ENCODE measurements around the gene CELF4.

The CELF4 gene

DNA sequence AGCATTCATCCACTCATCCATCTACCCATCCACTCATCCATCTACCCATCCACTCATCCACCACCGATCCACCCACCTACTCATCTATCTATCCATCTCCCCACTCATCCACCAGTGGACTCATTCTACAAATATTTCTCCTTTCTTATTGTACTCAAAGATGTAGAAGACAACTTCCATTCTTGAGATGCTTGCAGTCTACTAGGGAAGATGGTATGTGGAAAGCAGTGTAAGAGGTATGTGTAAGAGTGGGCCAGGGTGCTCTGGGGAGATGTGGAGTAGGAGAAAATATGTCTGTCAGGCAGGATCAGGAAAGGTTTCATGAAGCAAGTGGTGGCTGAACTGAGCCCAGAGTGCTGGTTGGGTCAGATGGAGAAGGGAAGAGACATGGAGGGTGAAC, 150.8 kb downstream of the CELF4 start:
- H2AFZ ChIP-seq (ENCODE audit: low read depth, low read length, severe bottlenecking), result no peak overlapping the region
- H3K79me2 ChIP-seq (ENCODE audit: insufficient read depth, low read length), result no peaks in the 10 kb centered on the region
- no peaks in the 10 kb centered on the region; the same call in 1 of the 2 replicates for H3K27me3 ChIP-seq (ENCODE audit: low read length)
- no peaks in the 10 kb centered on the region for H3K9me2 ChIP-seq (replicated peaks; ENCODE audit: insufficient read depth, low read length)
- H3K9me3 ChIP-seq (ENCODE audit: insufficient read depth, low read length), result no peaks in the 10 kb centered on the region
- no peak overlapping the region for H3K27ac ChIP-seq (ENCODE audit: low read depth, low read length)
- TF ChIP-seq EZH2phosphoT487 (conservative IDR thresholded peaks at IDR 0.05; ENCODE audit: low read length), result no peak
- TF ChIP-seq, protein P1, sequence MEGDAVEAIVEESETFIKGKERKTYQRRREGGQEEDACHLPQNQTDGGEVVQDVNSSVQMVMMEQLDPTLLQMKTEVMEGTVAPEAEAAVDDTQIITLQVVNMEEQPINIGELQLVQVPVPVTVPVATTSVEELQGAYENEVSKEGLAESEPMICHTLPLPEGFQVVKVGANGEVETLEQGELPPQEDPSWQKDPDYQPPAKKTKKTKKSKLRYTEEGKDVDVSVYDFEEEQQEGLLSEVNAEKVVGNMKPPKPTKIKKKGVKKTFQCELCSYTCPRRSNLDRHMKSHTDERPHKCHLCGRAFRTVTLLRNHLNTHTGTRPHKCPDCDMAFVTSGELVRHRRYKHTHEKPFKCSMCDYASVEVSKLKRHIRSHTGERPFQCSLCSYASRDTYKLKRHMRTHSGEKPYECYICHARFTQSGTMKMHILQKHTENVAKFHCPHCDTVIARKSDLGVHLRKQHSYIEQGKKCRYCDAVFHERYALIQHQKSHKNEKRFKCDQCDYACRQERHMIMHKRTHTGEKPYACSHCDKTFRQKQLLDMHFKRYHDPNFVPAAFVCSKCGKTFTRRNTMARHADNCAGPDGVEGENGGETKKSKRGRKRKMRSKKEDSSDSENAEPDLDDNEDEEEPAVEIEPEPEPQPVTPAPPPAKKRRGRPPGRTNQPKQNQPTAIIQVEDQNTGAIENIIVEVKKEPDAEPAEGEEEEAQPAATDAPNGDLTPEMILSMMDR (IDR thresholded peaks at IDR 0.05; ENCODE audit: insufficient read depth, low read length, poor library complexity, severe bottlenecking), result no peak
- no peaks in the 10 kb centered on the region for H3F3A ChIP-seq (ENCODE audit: insufficient read depth)
- no peak overlapping the region for H3K4me2 ChIP-seq (ENCODE audit: low read depth, low read length, poor library complexity, severe bottlenecking)
- H4K20me1 ChIP-seq (ENCODE audit: low read depth, low read length), result no peaks in the 10 kb centered on the region
- H3K4me3 ChIP-seq (ENCODE audit: insufficient read depth, low read length, poor library complexity, severe bottlenecking), result no peak overlapping the region
- no peak overlapping the region for H3K9ac ChIP-seq (ENCODE audit: low read length)
- no peaks in the 10 kb centered on the region for H3K36me3 ChIP-seq (ENCODE audit: low read length)

DNA sequence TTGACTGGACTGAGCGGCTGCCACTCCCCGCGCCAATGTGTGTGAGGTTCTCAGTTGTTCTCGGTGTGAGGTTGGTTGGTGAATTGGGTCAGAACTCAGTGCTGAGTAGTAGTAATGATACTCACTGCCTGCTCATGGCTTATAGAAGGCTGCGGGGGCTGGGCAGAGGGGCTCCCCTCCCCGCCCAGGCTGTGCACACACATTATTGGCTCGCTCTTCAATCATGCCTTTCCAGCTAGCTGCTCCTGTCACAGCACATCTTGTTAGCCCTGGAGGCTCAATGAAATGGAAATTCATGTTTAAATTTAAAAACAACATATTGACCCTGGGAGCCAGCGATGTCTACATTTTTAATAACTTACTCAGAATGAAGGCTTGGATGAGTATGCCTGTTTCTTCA, 152.8 kb downstream of the CELF4 start:
- Histone ChIP-seq H3F3A (ENCODE audit: insufficient read depth) (no peaks in the 10 kb centered on the region), H3K27ac (ENCODE audit: low read depth, low read length) (no peak overlapping the region), H3K9me3 (ENCODE audit: insufficient read depth, low read length) (no peaks in the 10 kb centered on the region), H3K27me3 (ENCODE audit: low read length) (no peaks in the 10 kb centered on the region), H3K9ac (ENCODE audit: low read length) (no peak overlapping the region), H2AFZ (ENCODE audit: low read depth, low read length, severe bottlenecking) (no peak overlapping the region), H3K79me2 (ENCODE audit: insufficient read depth, low read length) (no peaks in the 10 kb centered on the region), H4K20me1 (ENCODE audit: low read depth, low read length) (no peaks in the 10 kb centered on the region), H3K4me3 (ENCODE audit: insufficient read depth, low read length, poor library complexity, severe bottlenecking) (no peak overlapping the region), H3K36me3 (ENCODE audit: low read length) (no peaks in the 10 kb centered on the region), H3K4me2 (ENCODE audit: low read depth, low read length, poor library complexity, severe bottlenecking) (no peak overlapping the region), H3K9me2 (replicated peaks; ENCODE audit: insufficient read depth, low read length) (no peaks in the 10 kb centered on the region)
- TF ChIP-seq EZH2phosphoT487 (conservative IDR thresholded peaks at IDR 0.05; ENCODE audit: low read length), result no peak
- TF ChIP-seq, protein P1 (IDR thresholded peaks at IDR 0.05; ENCODE audit: insufficient read depth, low read length, poor library complexity, severe bottlenecking), result no peak

DNA sequence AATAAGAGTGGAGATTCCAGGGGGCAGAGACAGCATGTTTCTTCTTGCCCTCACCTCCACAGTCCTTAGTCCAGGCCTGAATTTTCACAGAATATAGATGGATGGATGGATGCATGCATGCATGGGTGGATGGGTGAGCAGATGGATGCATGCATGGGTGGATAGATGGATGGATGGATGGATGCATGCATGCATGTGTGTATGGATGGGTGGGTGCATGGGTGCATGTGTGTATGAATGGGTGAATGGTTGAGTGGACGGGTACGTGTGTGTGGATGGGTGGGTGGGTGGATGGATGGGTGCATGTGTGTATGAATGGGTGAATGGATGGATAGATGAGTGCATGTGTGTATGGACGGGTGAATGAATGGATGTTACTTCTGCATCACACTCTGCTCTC, 153.3 kb downstream of the CELF4 start:
- no peaks in the 10 kb centered on the region for H3K79me2 ChIP-seq (ENCODE audit: insufficient read depth, low read length)
- no peaks in the 10 kb centered on the region for H3K9me3 ChIP-seq (ENCODE audit: insufficient read depth, low read length)
- no peaks in the 10 kb centered on the region for H3K36me3 ChIP-seq (ENCODE audit: low read length)
- no peak overlapping the region for H2AFZ ChIP-seq (ENCODE audit: low read depth, low read length, severe bottlenecking)
- no peak overlapping the region for H3K4me3 ChIP-seq (ENCODE audit: insufficient read depth, low read length, poor library complexity, severe bottlenecking)
- no peaks in the 10 kb centered on the region for H3K27me3 ChIP-seq (ENCODE audit: low read length)
- no peak overlapping the region for H3K4me2 ChIP-seq (ENCODE audit: low read depth, low read length, poor library complexity, severe bottlenecking)
- H4K20me1 ChIP-seq (ENCODE audit: low read depth, low read length), result no peaks in the 10 kb centered on the region
- no peak overlapping the region for H3K27ac ChIP-seq (ENCODE audit: low read depth, low read length)
- H3F3A ChIP-seq (ENCODE audit: insufficient read depth), result no peaks in the 10 kb centered on the region
- TF ChIP-seq EZH2phosphoT487 (conservative IDR thresholded peaks at IDR 0.05; ENCODE audit: low read length), result no peak
- TF ChIP-seq, protein P1 (IDR thresholded peaks at IDR 0.05; ENCODE audit: insufficient read depth, low read length, poor library complexity, severe bottlenecking), result no peak
- no peaks in the 10 kb centered on the region for H3K9me2 ChIP-seq (replicated peaks; ENCODE audit: insufficient read depth, low read length)
- no peak overlapping the region for H3K9ac ChIP-seq (ENCODE audit: low read length)
